ENCODE data around the gene HSP90AA1.

Gene HSP90AA1

GRCh38 chr14:102105369-102105768, 18.5 kb upstream of the HSP90AA1 start:
- Mint-ChIP-seq H3K4me3 (no peak overlapping the region), H3K36me3 (peaks cover 8 to 16% of the 10 kb centered on the region in 2 donors), H3K27me3 (no peaks in the 10 kb centered on the region), H3K9me3 (peaks cover 7% of the 10 kb centered on the region in 2 donors), H3K27ac (no peak overlapping the region), H3K4me1 (peaks cover 12 to 28% of the 10 kb centered on the region in 2 donors)
- no peak for DNase-seq
- no peak for ATAC-seq (replicated peaks)

DNA sequence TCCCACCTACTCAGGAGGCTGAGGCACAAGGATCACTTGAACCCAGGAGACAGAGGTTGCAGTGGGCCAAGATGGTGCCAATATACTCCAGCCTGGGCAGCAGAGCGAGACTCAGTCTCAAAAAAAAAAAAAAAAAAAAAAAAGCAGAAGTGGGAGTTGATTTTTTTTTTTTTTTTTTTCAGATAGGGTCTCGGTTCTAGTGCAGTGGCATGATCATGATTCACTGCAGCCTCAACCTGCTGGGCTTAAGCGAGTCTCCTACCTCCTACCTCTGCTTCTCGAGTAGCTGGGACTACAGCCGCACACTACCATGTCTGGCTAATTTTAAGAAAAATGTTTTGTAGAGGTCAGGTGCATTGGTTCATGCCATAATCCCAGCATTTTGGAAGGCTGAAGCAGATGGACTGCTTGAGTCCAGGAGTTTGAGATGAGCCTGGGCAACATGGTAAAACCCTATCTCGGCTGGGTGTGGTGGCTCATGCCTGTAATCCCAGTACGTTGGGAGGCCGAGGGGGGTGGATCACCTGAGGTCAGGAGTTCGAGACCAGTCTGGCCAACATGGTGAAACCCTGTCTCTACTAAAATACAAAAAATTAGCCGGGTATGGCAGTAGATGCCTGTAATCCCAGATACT, 16.3 kb upstream of the HSP90AA1 start:
- ATAC-seq (replicated peaks) (peak; percentile 95 to 96), DNase-seq (peak; percentile 33)
- Mint-ChIP-seq H3K4me1 (peaks cover 12 to 28% of the 10 kb centered on the region in 2 donors), H3K4me3 (peak overlapping the region in 1 of 2 donors; percentile 30), H3K27ac (peak overlapping the region; percentile 63), H3K27me3 (no peaks in the 10 kb centered on the region), H3K36me3 (peaks cover 3 to 4% of the 10 kb centered on the region in 2 donors), H3K9me3 (no peaks in the 10 kb centered on the region)

DNA sequence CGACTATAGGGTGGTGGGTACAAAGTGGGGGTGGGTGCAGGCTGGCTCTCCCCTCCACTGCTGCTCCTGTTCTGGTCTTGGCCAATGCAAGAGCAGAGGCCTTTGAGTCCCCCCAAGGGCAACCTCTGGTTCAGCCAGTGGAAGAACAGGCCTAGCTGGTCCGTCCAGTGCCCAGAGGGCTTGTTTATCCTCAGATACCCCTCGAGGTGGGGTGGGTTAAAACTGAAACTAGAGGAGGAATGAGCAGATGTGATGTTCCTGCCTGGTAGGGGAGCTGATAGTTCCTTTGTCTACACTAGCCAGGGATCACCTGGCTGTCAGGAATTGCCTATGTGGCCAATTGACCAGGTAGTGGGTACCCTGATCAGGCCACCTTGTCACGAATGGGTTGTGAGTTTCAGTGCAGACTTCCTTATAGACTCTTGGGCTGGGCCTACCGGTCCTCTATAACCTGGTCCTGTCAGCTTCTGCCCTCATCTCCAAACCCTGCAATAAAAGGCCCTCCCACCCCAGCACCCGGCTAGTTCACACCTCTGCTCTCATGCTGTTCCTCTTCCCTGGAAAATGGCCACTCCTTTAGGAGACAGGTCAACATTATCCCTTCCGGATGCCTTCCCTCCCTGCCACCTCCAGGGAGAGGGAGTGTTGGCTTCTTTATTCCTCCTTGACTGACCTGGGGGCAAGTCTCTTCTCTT, 10.7 kb upstream of the HSP90AA1 start:
- Mint-ChIP-seq H3K27me3 (no peaks in the 10 kb centered on the region), H3K36me3 (peaks cover 3 to 4% of the 10 kb centered on the region in 2 donors), H3K4me1 (peaks cover 20 to 26% of the 10 kb centered on the region in 2 donors), H3K27ac (no peak overlapping the region), H3K9me3 (no peaks in the 10 kb centered on the region), H3K4me3 (no peak overlapping the region)
- DNase-seq (no peak), ATAC-seq (replicated peaks) (no peak)

DNA sequence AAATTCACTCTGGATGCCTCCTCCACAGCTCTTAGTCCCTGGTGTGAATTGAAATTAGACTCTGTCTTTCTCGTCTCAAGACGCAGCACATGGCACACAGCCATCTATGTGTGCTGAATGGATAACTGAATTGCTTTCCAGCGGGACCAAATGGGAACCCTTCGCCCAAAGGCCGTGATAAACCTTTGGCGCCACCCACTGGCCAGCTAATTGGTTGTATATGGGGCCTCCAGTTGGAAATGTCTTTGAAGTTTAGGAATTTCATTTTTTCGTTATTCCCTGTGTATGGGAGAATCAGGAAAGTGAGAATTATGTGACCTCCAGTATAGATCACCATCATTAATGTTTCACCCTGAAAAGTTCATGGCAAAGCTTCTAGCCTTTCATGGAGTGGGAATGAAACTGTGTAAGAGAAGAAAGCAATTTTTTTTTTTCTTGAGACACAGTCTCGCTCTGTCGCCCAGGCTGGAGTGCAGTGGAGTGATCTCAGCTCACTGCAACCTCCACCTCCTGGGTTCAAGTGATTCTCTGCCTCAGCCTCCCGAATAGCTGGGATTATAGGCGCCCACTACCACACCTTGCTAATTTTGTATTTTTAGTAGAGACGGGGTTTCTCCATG, 9.8 kb upstream of the HSP90AA1 start:
- peak; percentile 64 to 70 for ATAC-seq (replicated peaks)
- Mint-ChIP-seq H3K27me3 (no peaks in the 10 kb centered on the region), H3K4me1 (peaks cover 20 to 26% of the 10 kb centered on the region in 2 donors), H3K9me3 (no peaks in the 10 kb centered on the region), H3K27ac (no peak overlapping the region), H3K4me3 (peak overlapping the region in 1 of 2 donors; percentile 39), H3K36me3 (peaks cover 3 to 4% of the 10 kb centered on the region in 2 donors)
- DNase-seq, result peak; percentile 21

DNA sequence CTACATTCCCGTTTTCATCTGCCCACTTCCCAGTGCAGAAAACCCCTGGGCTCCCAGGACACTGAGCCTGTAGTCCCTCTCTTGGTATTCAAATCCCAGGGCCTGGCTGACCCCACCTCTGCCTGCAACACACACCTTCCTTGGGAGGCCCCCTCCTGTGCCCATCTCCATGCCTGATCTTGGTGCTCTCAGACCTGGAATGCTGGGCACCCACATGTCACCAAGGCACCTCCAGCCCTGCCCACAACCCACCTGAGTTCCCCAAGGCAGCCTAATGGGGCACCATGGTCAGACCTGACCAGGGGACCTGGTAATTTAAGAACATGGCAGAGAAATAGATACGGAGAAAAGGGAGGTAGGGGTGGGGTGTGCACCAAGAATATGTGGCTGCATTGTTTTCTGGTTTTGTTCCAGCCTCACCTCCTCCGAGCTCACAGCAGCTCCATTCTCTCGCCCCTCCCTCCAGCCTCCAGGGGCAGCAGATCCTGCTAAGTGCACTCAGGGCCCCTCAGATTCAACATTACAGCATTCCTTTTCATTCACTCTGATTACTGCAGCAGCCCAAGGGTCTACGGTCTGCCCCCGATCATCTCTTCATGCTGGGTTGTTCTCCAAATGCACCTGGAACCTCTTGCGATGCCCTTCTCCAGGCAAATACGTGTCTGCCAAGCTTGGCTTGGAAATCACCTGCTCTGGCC, 9.2 kb upstream of the HSP90AA1 start:
- peak; percentile 31 to 38 for ATAC-seq (replicated peaks)
- peak overlapping the region; percentile 79 for H3K27ac Mint-ChIP-seq

GRCh38 chr14:102095231-102095870, 8.5 kb upstream of the HSP90AA1 start:
- Mint-ChIP-seq H3K9me3 (no peaks in the 10 kb centered on the region), H3K27me3 (no peaks in the 10 kb centered on the region), H3K4me1 (peaks cover 20 to 28% of the 10 kb centered on the region in 2 donors), H3K36me3 (peaks cover 0 to 3% of the 10 kb centered on the region in 2 donors), H3K27ac (no peak overlapping the region), H3K4me3 (no peak overlapping the region)
- peak; percentile 59 to 72 for ATAC-seq (replicated peaks)
- DNase-seq, result no peak

More for the DNA sequence above, 9.2 kb upstream of the HSP90AA1 start:
- Mint-ChIP-seq H3K9me3 (no peaks in the 10 kb centered on the region), H3K27me3 (no peaks in the 10 kb centered on the region), H3K4me3 (peak overlapping the region in 1 of 2 donors; percentile 39), H3K36me3 (peaks cover 0 to 1% of the 10 kb centered on the region in 2 donors), H3K4me1 (peaks cover 20 to 26% of the 10 kb centered on the region in 2 donors)
- DNase-seq, result no peak

DNA sequence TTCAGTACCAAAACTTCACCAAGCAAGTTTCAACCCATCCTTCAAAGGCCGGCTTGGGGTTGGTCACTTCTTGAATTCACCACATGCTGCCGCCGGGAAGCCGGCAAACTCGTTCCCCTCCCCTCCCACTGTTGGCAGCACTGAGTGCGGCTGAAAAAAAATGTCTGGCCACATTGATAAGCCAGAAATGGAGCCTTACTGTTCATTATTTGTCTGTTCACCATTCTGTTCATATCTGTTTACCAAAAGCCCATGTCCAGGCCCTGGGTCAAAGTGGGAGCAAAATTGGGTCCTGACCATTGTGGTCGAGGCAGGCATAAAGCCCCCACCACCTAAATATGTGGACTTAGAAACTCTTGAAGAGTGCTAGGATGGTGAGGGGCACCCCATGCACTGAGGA, 7.3 kb upstream of the HSP90AA1 start:
- ATAC-seq (replicated peaks), result no peak
- no peaks in the 10 kb centered on the region for H3K27me3 Mint-ChIP-seq

DNA sequence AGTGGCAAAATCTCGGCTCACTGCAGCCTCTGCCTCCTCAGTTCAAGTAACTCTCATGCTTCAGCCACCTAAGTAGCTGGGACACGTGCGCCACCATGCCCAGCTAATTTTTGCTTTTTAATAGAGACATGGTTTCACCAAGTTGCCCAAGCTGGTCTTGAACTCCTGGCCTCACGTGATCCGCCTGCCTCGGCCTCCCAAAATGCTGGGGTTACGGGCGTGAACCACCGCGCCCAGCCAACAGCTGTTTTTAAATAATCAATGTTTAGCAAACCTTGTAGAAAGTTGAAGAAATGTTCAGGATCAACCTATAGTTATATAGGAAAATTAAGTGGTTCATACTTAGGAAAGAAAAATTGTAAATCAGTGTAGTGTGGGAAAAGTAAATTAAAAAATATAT, 6.0 kb upstream of the HSP90AA1 start:
- H3K27ac Mint-ChIP-seq, result no peak overlapping the region
- no peaks in the 10 kb centered on the region for H3K9me3 Mint-ChIP-seq
- ATAC-seq (replicated peaks) (no peak), DNase-seq (no peak)
- peaks cover 38 to 52% of the 10 kb centered on the region in 2 donors for H3K4me1 Mint-ChIP-seq
- no peak overlapping the region for H3K4me3 Mint-ChIP-seq
- no peaks in the 10 kb centered on the region for H3K27me3 Mint-ChIP-seq
- H3K36me3 Mint-ChIP-seq, result peaks cover 0 to 15% of the 10 kb centered on the region in 2 donors

More for the DNA sequence above, 7.3 kb upstream of the HSP90AA1 start:
- Mint-ChIP-seq H3K27ac (no peak overlapping the region), H3K4me3 (no peak overlapping the region), H3K36me3 (peaks cover 0 to 15% of the 10 kb centered on the region in 2 donors), H3K4me1 (peaks cover 32 to 40% of the 10 kb centered on the region in 2 donors), H3K9me3 (no peaks in the 10 kb centered on the region)
- no peak for DNase-seq

- Mint-ChIP-seq H3K27ac (no peak overlapping the region), H3K4me1 (peaks cover 33 to 38% of the 10 kb centered on the region in 2 donors), H3K27me3 (no peaks in the 10 kb centered on the region), H3K9me3 (no peaks in the 10 kb centered on the region), H3K4me3 (no peak overlapping the region), H3K36me3 (peaks cover 8 to 24% of the 10 kb centered on the region in 2 donors)
- ATAC-seq (replicated peaks) (no peak), DNase-seq (no peak)
Observed at GRCh38 chr14:102090713-102091112, 3.9 kb upstream of the HSP90AA1 start.

DNA sequence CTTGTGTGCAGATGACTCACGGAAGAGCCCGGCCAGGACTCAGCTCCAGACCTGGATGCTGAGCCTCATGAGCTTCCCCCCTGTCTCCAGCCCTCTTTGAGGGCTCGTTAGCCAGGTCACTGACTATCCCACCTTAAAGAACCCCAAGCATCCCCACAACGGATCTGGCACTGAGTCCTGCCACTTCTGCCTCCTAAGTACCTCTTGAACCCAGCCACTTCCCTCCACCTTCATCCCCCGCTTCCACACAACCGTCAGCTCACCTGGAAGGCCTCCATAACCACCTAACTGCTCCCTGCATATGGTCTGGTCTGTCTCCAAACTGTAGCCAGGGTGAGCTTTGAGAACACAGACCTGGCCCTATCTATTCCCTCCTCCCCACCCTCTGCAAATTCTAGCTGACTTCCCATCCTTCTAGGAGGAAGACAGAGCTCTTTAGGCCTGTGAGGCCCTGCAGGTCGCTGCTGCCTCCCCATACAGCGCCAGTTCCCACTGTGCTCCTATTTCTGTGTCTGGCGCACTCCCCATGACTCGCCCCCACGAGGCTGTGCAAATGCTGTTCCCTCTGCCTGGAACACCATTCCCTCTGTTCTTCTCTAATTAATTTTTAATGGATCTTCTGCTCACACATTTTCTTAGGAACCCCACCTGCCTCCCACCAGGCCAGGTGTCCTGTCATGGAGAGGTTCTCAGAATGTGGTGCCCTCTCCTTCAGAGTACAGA, 2.9 kb upstream of the HSP90AA1 start:
- Mint-ChIP-seq H3K27me3 (no peaks in the 10 kb centered on the region), H3K36me3 (peaks cover 18 to 33% of the 10 kb centered on the region in 2 donors), H3K27ac (peak overlapping the region; percentile 97), H3K4me3 (peak overlapping the region; percentile 54 to 91), H3K9me3 (no peaks in the 10 kb centered on the region), H3K4me1 (peaks cover 29 to 38% of the 10 kb centered on the region in 2 donors)
- DNase-seq (no peak), ATAC-seq (replicated peaks) (no peak)

- Mint-ChIP-seq H3K9me3 (no peaks in the 10 kb centered on the region), H3K4me3 (peak overlapping the region; percentile 91 to 92), H3K4me1 (peaks cover 32 to 48% of the 10 kb centered on the region in 2 donors), H3K27me3 (no peaks in the 10 kb centered on the region), H3K36me3 (peaks cover 28 to 46% of the 10 kb centered on the region in 2 donors), H3K27ac (peak overlapping the region; percentile 97)
- ATAC-seq (replicated peaks) (peak; percentile 22 to 26), DNase-seq (peak; percentile 45)
Observed at GRCh38 chr14:102088012-102088792, 1.4 kb upstream of the HSP90AA1 start.

GRCh38 chr14:102087762-102088011, 843 bp upstream of the HSP90AA1 start:
- H3K36me3 Mint-ChIP-seq, result peaks cover 33 to 52% of the 10 kb centered on the region in 2 donors
- H3K9me3 Mint-ChIP-seq, result no peaks in the 10 kb centered on the region
- H3K27me3 Mint-ChIP-seq, result no peaks in the 10 kb centered on the region
- DNase-seq (no peak), ATAC-seq (replicated peaks) (peak in 1 of 2 donors; percentile 0)
- peaks cover 34 to 53% of the 10 kb centered on the region in 2 donors for H3K4me1 Mint-ChIP-seq
- peak overlapping the region; percentile 91 to 92 for H3K4me3 Mint-ChIP-seq
- peak overlapping the region; percentile 97 for H3K27ac Mint-ChIP-seq

DNA sequence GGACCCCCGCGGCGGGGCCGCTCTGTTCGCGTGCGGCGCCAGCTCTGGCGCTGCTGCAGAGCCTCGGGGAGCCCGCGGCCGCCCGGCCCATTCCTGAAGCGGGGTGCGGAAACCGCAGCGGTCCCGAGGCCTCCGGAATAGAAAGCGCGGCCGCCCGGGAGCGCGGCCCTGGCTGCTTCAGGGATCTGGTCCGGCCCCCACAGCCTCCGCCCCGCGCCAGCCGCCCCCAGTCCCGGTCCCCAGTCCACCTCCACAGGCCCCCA, 204 bp downstream of the HSP90AA1 start:
- H3K4me3 Mint-ChIP-seq, result peak overlapping the region; percentile 91 to 92
- ATAC-seq (replicated peaks) (no peak), DNase-seq (no peak)
- H3K36me3 Mint-ChIP-seq, result peaks cover 40 to 60% of the 10 kb centered on the region in 2 donors
- H3K27ac Mint-ChIP-seq, result peak overlapping the region; percentile 99
- H3K9me3 Mint-ChIP-seq, result no peaks in the 10 kb centered on the region
- peaks cover 34 to 61% of the 10 kb centered on the region in 2 donors for H3K4me1 Mint-ChIP-seq
- no peaks in the 10 kb centered on the region for H3K27me3 Mint-ChIP-seq
